Astrocyte (in vitro differentiated cells and primary cell): ENCODE results near the gene TFF2.

Experiments
- EZH2 ChIP-seq: IDR thresholded peaks from 2 replicates; pipeline ENCODE4 v1.6.1; 2012; ENCODE audit warnings: mild to moderate bottlenecking, low read length, inconsistent platforms; ENCODE audit not compliant: insufficient read depth
- TF ChIP-seq, protein P1 (sequence below): IDR thresholded peaks from 2 replicates; pipeline ENCODE4 v1.5.1; 2011; ENCODE audit warnings: low read depth, mild to moderate bottlenecking, inconsistent platforms, low read length, moderate library complexity; ENCODE audit not compliant: insufficient read depth

DNA sequence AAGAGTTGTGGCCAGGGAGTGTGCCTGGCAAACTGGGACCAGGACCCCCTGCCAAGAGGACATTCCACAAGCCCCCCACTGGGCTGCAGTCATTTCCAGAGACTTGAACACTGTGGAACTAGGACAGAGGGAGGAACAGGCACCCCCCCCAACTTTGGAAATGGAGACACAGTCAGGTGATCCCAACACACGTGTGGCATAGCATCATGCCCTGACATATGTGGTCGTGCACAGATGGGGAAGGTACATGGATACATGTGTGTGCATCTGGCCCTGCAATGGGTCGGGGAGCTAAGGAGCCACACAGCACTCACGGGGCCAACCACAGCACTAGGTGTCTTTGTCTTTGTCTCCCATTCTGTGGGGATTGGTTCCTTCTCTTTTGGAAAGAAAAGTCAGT, 28.9 kb downstream of the TFF2 start:
- no peak for TF ChIP-seq EZH2
- TF ChIP-seq, protein P1, sequence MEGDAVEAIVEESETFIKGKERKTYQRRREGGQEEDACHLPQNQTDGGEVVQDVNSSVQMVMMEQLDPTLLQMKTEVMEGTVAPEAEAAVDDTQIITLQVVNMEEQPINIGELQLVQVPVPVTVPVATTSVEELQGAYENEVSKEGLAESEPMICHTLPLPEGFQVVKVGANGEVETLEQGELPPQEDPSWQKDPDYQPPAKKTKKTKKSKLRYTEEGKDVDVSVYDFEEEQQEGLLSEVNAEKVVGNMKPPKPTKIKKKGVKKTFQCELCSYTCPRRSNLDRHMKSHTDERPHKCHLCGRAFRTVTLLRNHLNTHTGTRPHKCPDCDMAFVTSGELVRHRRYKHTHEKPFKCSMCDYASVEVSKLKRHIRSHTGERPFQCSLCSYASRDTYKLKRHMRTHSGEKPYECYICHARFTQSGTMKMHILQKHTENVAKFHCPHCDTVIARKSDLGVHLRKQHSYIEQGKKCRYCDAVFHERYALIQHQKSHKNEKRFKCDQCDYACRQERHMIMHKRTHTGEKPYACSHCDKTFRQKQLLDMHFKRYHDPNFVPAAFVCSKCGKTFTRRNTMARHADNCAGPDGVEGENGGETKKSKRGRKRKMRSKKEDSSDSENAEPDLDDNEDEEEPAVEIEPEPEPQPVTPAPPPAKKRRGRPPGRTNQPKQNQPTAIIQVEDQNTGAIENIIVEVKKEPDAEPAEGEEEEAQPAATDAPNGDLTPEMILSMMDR = no peak
